Stimulated activated effector memory CD8-positive, alpha-beta T cell treated with anti-CD3 and anti-CD28 coated beads, Interleukin-12 subunit alpha, Interleukin-12 subunit beta, amount 100 ng/mL, for 72 hours (primary cell): Measurements from ENCODE around the gene RSPH1.

Source experiments
- ATAC-seq: fragments of 150-1000 bp; cut with Tn5 transposase; 2 replicates; pipeline ENCODE4 v1.10.0; 2021
- DNase-seq, 2 donors: peaks; one replicate each; pipeline ENCODE4 v3.0.0; 2021 to 2022; ENCODE audit warnings: low spot score in 2 of 2
- H3K27ac Mint-ChIP-seq: one replicate; pipeline ENCODE4 v1.8.0; 2022; ENCODE audit warnings: mild to moderate bottlenecking, mixed read lengths
- H3K36me3 Mint-ChIP-seq: one replicate; pipeline ENCODE4 v1.8.0; 2022; ENCODE audit warnings: mild to moderate bottlenecking, mixed read lengths
- H3K4me1 Mint-ChIP-seq: one replicate; pipeline ENCODE4 v1.8.0; 2022; ENCODE audit warnings: mixed read lengths
- H3K4me3 Mint-ChIP-seq: one replicate; pipeline ENCODE4 v1.8.0; 2022; ENCODE audit warnings: mild to moderate bottlenecking, mixed read lengths
- H3K9me3 Mint-ChIP-seq: one replicate; pipeline ENCODE4 v1.8.0; 2022; ENCODE audit warnings: mixed read lengths

RSPH1 gene

GRCh38 chr21:42431196-42431595, 64.8 kb downstream of the RSPH1 start:
- DNase-seq: no peak
- Mint-ChIP-seq H3K4me1 (peaks cover 46% of the 10 kb centered on the region), H3K27ac (peak overlapping the region; percentile 75), H3K36me3 (peaks cover 66% of the 10 kb centered on the region), H3K4me3 (no peak overlapping the region), H3K9me3 (peaks cover 3% of the 10 kb centered on the region)
- ATAC-seq: no peak

- Mint-ChIP-seq H3K4me1 (peaks cover 52% of the 10 kb centered on the region), H3K27ac (no peak overlapping the region), H3K36me3 (peaks cover 67% of the 10 kb centered on the region), H3K9me3 (peaks cover 3% of the 10 kb centered on the region), H3K4me3 (no peak overlapping the region)
- ATAC-seq (no peak), DNase-seq (no peak)
These were observed 65.5 kb downstream of the RSPH1 start for GRCh38 chr21:42430521-42430920.

DNA sequence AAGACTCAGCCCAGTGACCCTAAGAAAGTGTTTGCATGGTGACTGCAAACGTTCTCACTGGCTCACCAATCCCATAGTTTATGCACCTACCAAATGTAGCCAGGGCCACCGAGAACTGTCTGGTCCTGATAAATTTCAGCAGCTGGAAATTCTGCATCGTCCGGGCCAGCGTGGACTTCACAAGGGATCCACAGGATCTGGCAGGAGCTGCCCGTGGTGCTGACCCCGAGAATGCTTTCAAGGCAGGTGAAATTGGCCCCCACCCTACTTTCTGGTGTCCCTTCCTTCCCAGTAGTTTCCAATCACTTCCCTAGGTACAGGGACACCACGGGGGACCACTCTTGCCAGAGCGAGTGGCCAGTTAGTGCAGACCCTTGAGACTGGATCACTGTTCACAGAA, 66.2 kb downstream of the RSPH1 start:
- DNase-seq (no peak), ATAC-seq (no peak)
- peaks cover 52% of the 10 kb centered on the region for H3K4me1 Mint-ChIP-seq
- H3K4me3 Mint-ChIP-seq: no peak overlapping the region
- H3K36me3 Mint-ChIP-seq: peaks cover 67% of the 10 kb centered on the region
- no peaks in the 10 kb centered on the region for H3K9me3 Mint-ChIP-seq
- no peak overlapping the region for H3K27ac Mint-ChIP-seq

DNA sequence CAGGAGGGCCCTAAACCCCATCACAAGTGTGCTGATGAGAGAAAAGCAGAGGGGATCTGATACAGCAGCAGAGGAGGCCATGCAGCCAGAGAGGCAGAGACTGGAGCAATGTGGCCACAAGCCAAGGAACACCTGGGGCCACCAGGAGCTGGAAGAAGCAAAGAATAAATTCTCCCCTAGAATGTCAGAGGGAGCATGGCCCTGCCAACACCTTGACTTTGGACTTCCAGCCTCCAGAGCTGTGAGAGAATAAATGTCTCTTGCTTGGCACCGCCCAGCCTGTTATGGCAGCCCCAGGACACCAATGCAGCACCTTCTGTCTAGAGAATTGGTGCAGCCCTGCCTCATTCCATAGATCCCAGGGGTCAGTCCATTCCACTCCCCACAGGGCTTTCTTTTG, 67.0 kb downstream of the RSPH1 start:
- Mint-ChIP-seq H3K9me3 (no peaks in the 10 kb centered on the region), H3K4me3 (no peak overlapping the region), H3K36me3 (peaks cover 59% of the 10 kb centered on the region), H3K4me1 (peaks cover 52% of the 10 kb centered on the region), H3K27ac (no peak overlapping the region)
- ATAC-seq (no peak), DNase-seq (no peak)

GRCh38 chr21:42427809-42428419, 68.1 kb downstream of the RSPH1 start:
- H3K9me3 Mint-ChIP-seq: no peaks in the 10 kb centered on the region
- DNase-seq: no peak
- H3K36me3 Mint-ChIP-seq: peaks cover 59% of the 10 kb centered on the region
- peak overlapping the region; percentile 72 for H3K27ac Mint-ChIP-seq
- ATAC-seq: no peak
- no peak overlapping the region for H3K4me3 Mint-ChIP-seq
- peaks cover 52% of the 10 kb centered on the region for H3K4me1 Mint-ChIP-seq

GRCh38 chr21:42426876-42427480, 69.0 kb downstream of the RSPH1 start:
- Mint-ChIP-seq H3K9me3 (no peaks in the 10 kb centered on the region), H3K27ac (peak overlapping the region; percentile 72), H3K4me1 (peaks cover 55% of the 10 kb centered on the region), H3K36me3 (peaks cover 57% of the 10 kb centered on the region), H3K4me3 (no peak overlapping the region)
- no peak for DNase-seq
- no peak for ATAC-seq

DNA sequence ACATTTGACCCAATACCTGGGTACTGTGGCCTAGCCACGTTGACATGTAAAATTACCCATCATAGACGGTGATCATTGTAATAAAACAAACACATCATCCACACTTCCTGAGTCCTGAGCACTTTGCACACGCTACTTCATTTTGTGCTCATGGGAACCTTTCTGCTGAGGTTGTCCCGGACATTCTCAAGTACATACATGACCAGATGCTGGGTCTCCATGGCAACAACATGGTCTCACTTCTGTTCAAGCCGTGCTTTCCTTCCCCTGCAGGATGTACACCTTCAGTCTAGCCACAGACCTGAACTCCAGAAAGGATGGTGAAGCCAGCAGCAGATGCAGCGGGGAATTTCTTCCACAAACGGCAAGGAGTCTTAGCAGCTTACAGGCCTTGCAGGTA, 69.6 kb downstream of the RSPH1 start:
- H3K4me3 Mint-ChIP-seq: no peak overlapping the region
- peak overlapping the region; percentile 72 for H3K27ac Mint-ChIP-seq
- H3K36me3 Mint-ChIP-seq: peaks cover 57% of the 10 kb centered on the region
- no peak for ATAC-seq
- H3K4me1 Mint-ChIP-seq: peaks cover 61% of the 10 kb centered on the region
- peaks cover 2% of the 10 kb centered on the region for H3K9me3 Mint-ChIP-seq
- no peak for DNase-seq

GRCh38 chr21:42425591-42425990, 70.4 kb downstream of the RSPH1 start:
- DNase-seq (no peak), ATAC-seq (peak; percentile 80)
- peak overlapping the region; percentile 62 for H3K4me3 Mint-ChIP-seq
- H3K4me1 Mint-ChIP-seq: peaks cover 69% of the 10 kb centered on the region
- H3K27ac Mint-ChIP-seq: peak overlapping the region; percentile 72
- peaks cover 60% of the 10 kb centered on the region for H3K36me3 Mint-ChIP-seq
- peaks cover 3% of the 10 kb centered on the region for H3K9me3 Mint-ChIP-seq

DNA sequence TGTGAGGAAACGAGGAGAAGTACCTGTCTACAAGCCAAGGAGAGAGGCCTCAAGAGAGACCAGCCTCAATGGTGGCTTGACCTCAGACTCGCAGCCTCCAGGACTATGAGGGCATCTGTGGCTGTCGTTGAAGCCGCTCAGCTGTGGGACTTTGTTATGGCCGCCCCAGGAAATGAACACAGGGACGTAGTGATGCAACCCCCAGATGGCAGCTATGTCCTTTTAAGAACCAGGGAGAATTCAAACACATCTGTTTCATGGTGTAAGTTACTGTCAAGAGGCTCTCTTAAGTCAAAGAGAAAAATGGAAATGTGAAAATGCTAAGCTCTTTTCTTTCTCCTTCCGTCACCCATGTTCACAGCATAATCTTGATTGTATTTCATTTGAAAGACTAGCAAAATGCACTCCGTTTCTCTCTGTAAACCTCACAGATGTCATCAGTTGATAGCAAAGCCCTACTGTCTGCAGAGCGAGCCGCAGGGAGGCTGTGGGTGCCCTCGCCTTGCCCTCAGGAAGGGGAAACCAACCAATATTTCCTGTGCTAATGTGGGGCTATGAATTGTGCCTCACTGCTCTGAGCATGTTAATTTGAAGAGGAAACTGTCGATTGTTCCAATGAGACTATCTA, 71.0 kb downstream of the RSPH1 start:
- ATAC-seq (peak; percentile 88), DNase-seq (peak in 1 of 2 donors; percentile 84)
- Mint-ChIP-seq H3K27ac (peak overlapping the region; percentile 72), H3K4me3 (peak overlapping the region; percentile 62), H3K4me1 (peaks cover 74% of the 10 kb centered on the region), H3K36me3 (peaks cover 66% of the 10 kb centered on the region), H3K9me3 (peaks cover 3% of the 10 kb centered on the region)

GRCh38 chr21:42423685-42424084, 72.3 kb downstream of the RSPH1 start:
- Mint-ChIP-seq H3K4me3 (peak overlapping the region; percentile 62), H3K36me3 (peaks cover 80% of the 10 kb centered on the region), H3K27ac (peak overlapping the region; percentile 72), H3K9me3 (peaks cover 3% of the 10 kb centered on the region), H3K4me1 (peaks cover 86% of the 10 kb centered on the region)
- no peak for DNase-seq
- ATAC-seq: no peak

- ATAC-seq (peak; percentile 72), DNase-seq (peak in 1 of 2 donors; percentile 79)
- peaks cover 84% of the 10 kb centered on the region for H3K36me3 Mint-ChIP-seq
- H3K4me1 Mint-ChIP-seq: peaks cover 90% of the 10 kb centered on the region
- H3K27ac Mint-ChIP-seq: peak overlapping the region; percentile 72
- peaks cover 3% of the 10 kb centered on the region for H3K9me3 Mint-ChIP-seq
- H3K4me3 Mint-ChIP-seq: peak overlapping the region; percentile 62
These were observed 72.8 kb downstream of the RSPH1 start for GRCh38 chr21:42423197-42423675.
